Lung (tissue), 12 donors: ENCODE results near the gene TMEM114. TPM values are rescaled to one million over a fixed set of nuclear protein-coding genes. Genes with fewer than 3 reads are reported as not detected.
"Not testable (repeated sequence)": the region's sequence is repeated elsewhere in the genome, so short reads cannot be mapped to it uniquely, and the experiment has no call there.

Experiments used
- ATAC-seq: fragments of 200-7000 bp; cut with Tn5 transposase; one replicate; pipeline ENCODE4 v1.9.1; 2020; ENCODE audit warnings: moderate number of reproducible peaks; ENCODE audit not compliant: insufficient read depth, low FRiP score
- DNase-seq, 3 donors: peaks; one replicate each; pipeline ENCODE4 v3.0.0-alpha.2; 2013 to 2017
- H3K27ac ChIP-seq, 2 donors: one replicate each; pipeline ENCODE4 v1.5.1; 2013; ENCODE audit warnings: mild to moderate bottlenecking in 2 of 2, moderate library complexity in 2 of 2, control low read depth in 1 of 2, inconsistent platforms in 1 of 2, low read depth in 1 of 2, low read length in 1 of 2
- H3K27me3 ChIP-seq, 3 donors: one replicate each; pipeline ENCODE4 v1.5.1; 2013; ENCODE audit warnings: low read length in 2 of 3; ENCODE audit not compliant: control insufficient read depth in 3 of 3, insufficient read depth in 3 of 3
- H3K36me3 ChIP-seq, 4 donors: one replicate each; pipeline ENCODE4 v1.5.1; 2013; ENCODE audit warnings: low read length in 4 of 4, mild to moderate bottlenecking in 1 of 4, moderate library complexity in 1 of 4; ENCODE audit not compliant: control insufficient read depth in 4 of 4, insufficient read depth in 4 of 4
- H3K4me1 ChIP-seq, 5 donors: one replicate each; pipeline ENCODE4 v1.5.1; 2013; ENCODE audit warnings: low read length in 5 of 5, mild to moderate bottlenecking in 2 of 5, moderate library complexity in 1 of 5; ENCODE audit not compliant: control insufficient read depth in 5 of 5, insufficient read depth in 5 of 5
- H3K4me3 ChIP-seq: one replicate; pipeline ENCODE4 v1.5.1; 2013; ENCODE audit warnings: mild to moderate bottlenecking, control low read depth, moderate library complexity
- H3K9ac ChIP-seq, 2 donors: one replicate each; pipeline ENCODE4 v1.5.1; 2013; ENCODE audit warnings: low read length in 2 of 2, control low read depth in 1 of 2; ENCODE audit not compliant: insufficient read depth in 1 of 2
- H3K9me3 ChIP-seq, 4 donors: one replicate each; pipeline ENCODE4 v1.5.1; 2013; ENCODE audit warnings: low read length in 3 of 4, mild to moderate bottlenecking in 1 of 4, moderate library complexity in 1 of 4; ENCODE audit not compliant: control insufficient read depth in 4 of 4, insufficient read depth in 3 of 4
- CTCF ChIP-seq: IDR thresholded peaks from 2 replicates; pipeline ENCODE4 v1.5.1; 2012; ENCODE audit warnings: mild to moderate bottlenecking; ENCODE audit errors: control extremely low read depth, extremely low read depth
- WGBS, 2 donors: extraction: QIAGEN DNeasy Blood & Tissue Kit; methylation state at CpG; one replicate each; pipeline ENCODE4 v1.1.7; 2013; 5-methylcytosine and 5-hydroxymethylcytosine counted together
- polyA plus RNA-seq, 2 donors: library from polyadenylated mRNA; stranded (reverse); fragments of 200-250 nt; gene quantifications; one replicate each; pipeline ENCODE4 v1.2.1, GENCODE V29; 2013
- total RNA-seq, 2 donors: library from RNA; depleted of rRNA in 1 of 2; stranded (reverse); fragments of >200 nt in 1 of 2; gene quantifications; one replicate each; pipeline ENCODE4 v1.2.1, GENCODE V29; 2014 to 2021
- donor health status: control.
- donor health status: control.
- donor health status: Bipolar disorder and iron deficiency.
- donor health status: healthy.
- donor health status: DM: yes; HTN: yes; CAD: no.

The TMEM114 gene
- total and polyA plus RNA-seq, 4 donors = not detected

DNA sequence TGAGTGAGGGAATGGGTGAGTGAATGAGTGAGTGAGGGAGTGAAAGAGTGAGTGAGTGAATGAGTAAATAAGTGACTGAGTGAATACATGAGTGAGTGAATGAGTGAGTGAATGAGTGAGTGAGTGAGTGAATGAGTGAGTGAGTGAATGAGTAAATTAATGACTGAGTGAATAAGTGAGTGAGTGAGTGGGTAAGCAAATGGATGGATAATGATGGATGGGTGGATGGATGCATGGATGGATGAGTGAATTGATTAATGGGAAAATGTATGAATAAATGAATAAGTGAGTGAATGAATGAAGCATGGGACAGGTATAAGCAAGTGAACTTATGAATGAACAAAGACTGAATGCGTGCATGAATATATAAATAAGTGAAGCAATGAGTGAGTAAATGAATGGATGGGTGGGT, 25.4 kb downstream of the TMEM114 start:
- Histone ChIP-seq H3K27ac (no peak overlapping the region), H3K4me3 (no peak overlapping the region), H3K9ac (no peak overlapping the region), H3K27me3 (peaks cover 0 to 4% (median 0%) of the 10 kb centered on the region in 3 donors), H3K9me3 (peaks cover 0 to 6% (median 2%) of the 10 kb centered on the region in 4 donors), H3K36me3 (no peaks in the 10 kb centered on the region), H3K4me1 (peaks cover 0 to 3% (median 0%) of the 10 kb centered on the region in 5 donors)
- ATAC-seq (no peak), DNase-seq (no peak)
- TF ChIP-seq CTCF = no peak
- WGBS, 2 donors = 52 to 67% methylated on average over 1 of the region's 1 CpG

GRCh38 chr16:8563944-8564540, 26.3 kb downstream of the TMEM114 start:
- not testable (repeated sequence) for ATAC-seq

GRCh38 chr16:8561496-8561895, 28.8 kb downstream of the TMEM114 start:
- 86 to 90% methylated on average over 2 of the region's 2 CpGs for WGBS, 2 donors
- H3K27me3 ChIP-seq = peaks cover 0 to 3% (median 0%) of the 10 kb centered on the region in 3 donors
- no peaks in the 10 kb centered on the region for H3K4me1 ChIP-seq
- H3K36me3 ChIP-seq = no peaks in the 10 kb centered on the region
- no peak overlapping the region for H3K27ac ChIP-seq
- no peak for ATAC-seq
- no peak for TF ChIP-seq CTCF
- H3K9me3 ChIP-seq = peaks cover 0 to 6% (median 2%) of the 10 kb centered on the region in 4 donors
- H3K9ac ChIP-seq = no peak overlapping the region
- no peak for DNase-seq
- no peak overlapping the region for H3K4me3 ChIP-seq

More at GRCh38 chr16:8563944-8564540, 26.3 kb downstream of the TMEM114 start:
- not testable (repeated sequence) for H3K9me3 ChIP-seq, H3K36me3 ChIP-seq, H3K4me3 ChIP-seq, H3K4me1 ChIP-seq, H3K9ac ChIP-seq, H3K27ac ChIP-seq, DNase-seq, H3K27me3 ChIP-seq
- 64 to 97% methylated on average over 3 of the region's 3 CpGs for WGBS, 2 donors

DNA sequence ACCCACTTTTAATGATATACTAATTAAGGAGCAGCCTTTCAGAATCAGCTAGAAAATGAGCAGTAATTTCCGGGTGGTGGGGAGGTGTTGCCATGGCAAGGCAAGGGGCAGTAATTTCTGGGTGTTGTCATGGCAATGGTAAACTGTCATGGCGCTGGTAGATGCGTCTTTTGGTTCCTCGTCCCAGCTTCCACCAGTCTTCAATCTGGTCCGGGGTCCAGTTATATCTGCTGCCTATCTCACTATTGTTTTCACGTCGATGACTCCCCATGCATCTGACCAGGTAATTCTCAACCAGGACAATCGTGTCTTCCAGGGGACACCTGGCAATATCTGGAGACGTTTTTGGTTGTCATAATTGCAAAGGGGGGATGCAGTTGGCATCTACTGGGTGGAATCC, 34.9 kb downstream of the TMEM114 start:
- H3K27ac ChIP-seq = no peak overlapping the region
- no peaks in the 10 kb centered on the region for H3K4me1 ChIP-seq
- ATAC-seq = no peak
- TF ChIP-seq CTCF = no peak
- peaks cover 0 to 3% (median 0%) of the 10 kb centered on the region in 3 donors for H3K27me3 ChIP-seq
- H3K4me3 ChIP-seq = no peak overlapping the region
- H3K36me3 ChIP-seq = no peaks in the 10 kb centered on the region
- no peaks in the 10 kb centered on the region for H3K9me3 ChIP-seq
- DNase-seq = no peak
- no peak overlapping the region for H3K9ac ChIP-seq
- 61 to 85% methylated on average over 9 of the region's 9 CpGs for WGBS, 2 donors
